ENCODE measurements around the gene MRPL10.

DNA sequence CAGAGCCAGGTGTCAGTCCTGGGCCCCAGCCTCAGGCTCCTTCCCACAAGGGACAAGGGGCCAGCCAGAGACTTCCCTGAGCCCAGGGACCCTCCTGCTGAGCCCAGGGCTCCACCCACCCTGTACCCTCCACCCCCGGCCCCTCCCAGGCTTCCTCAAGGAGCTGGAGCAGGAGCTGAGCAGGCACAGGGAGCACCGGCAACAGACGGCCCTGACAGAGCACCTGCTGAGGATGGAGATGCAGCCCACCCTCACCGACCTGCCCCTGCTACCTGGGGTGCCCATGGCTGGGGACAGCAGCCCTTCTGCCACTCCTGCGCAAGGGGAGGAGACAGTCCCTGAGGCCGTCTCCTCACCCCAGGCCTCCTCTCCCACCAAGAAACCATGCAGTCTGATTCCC lies 5.3 kb upstream of the MRPL10 start:
- TF ChIP-seq POLR2A (IDR thresholded peaks at IDR 0.05) (no peak), CTCF (IDR thresholded peaks at IDR 0.05) (no peak)

Data from heart left ventricle (tissue), 13 donors.